Measurements from ENCODE around the gene FDX2. TPM values are rescaled to one million over a fixed set of nuclear protein-coding genes. Genes with fewer than 3 reads are reported as not detected.
A peak's percentile ranks its signal among the peaks of the same experiment; 100 is the strongest.

FDX2 gene
- total RNA-seq = 10 to 100 TPM; 11.7 to 21.8 (median 17.1) TPM
- polyA plus RNA-seq = 10 to 100 TPM; 33.7 to 35.5 TPM
- long read RNA-seq, donor 1, transcript FDX2-202 (5 exons, 1,012 nt) = major isoform, 6 of 12 reads
- long read RNA-seq, donor 1, partial matches to known transcripts = 2 of 12 reads
- long read RNA-seq, donor 1, other reads (novel, unspliced or antisense) = 1 of 12 reads
- long read RNA-seq, donor 2, transcript FDX2-202 (5 exons, 1,012 nt) = major isoform, 6 of 15 reads
- long read RNA-seq, donor 2, partial matches to known transcripts = 6 of 15 reads
- long read RNA-seq, donor 2, other reads (novel, unspliced or antisense) = 1 of 15 reads
- long read RNA-seq, donor 3, partial matches to known transcripts = 0 of 2 reads
- long read RNA-seq, donor 3, other reads (novel, unspliced or antisense) = 0 of 2 reads

DNA sequence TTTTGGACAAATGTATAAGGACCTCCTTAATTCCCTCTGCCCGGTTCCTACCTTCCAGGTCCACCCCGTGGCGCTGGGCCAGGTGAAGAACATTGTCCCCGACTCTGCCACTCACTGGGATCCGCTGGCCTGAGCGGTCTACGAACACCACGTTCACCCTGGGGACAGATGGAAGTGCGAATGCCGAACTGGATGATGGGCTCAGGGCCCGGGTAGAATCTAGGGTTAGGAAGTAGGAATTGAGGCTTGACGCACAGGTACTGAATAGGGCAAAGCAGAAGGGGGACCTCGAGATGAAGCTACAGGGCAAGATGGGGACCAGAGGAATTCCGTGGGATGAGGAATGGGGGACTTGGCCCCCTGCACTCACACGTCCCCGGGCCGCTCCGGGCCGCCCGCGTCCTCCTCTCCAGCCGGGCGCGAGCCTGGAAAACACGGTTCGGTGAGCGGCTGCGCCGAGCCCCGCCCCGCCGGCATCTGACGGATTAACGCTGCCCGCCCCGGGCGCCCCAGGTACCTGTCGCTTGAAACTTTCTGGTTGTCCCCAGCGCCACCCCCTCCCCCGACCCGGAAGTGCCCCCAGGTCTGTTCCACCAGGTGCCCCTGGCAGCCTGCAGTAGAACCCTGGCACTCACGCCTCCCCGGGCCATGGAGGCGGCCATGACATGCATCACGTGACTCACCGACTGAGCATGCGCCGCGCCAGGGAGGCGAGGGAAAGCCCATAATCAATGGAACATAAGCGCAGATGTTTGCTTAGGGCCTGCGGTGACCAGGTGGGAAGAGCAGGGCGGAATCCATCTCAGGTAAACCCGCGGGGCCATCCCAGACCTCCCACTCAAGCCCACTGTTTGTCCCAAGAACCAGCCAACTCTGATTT lies at the start of gene FDX2:
Gene FDX2 (minus strand): TSS at position 681 of the 880 bp plus-strand sequence. CDS start 19 bp downstream, at position 662.
- Histone ChIP-seq H3K4me1 (peaks cover 4 to 22% (median 17%) of the 10 kb centered on the region in 9 donors), H3K9me3 (no peaks in the 10 kb centered on the region), H3K27ac (peak within 1 kb of the TSS in 9 of 10 donors; percentile 30 to 81 (median 66)), H3K36me3 (peaks cover 0 to 62% (median 26%) of the 10 kb centered on the region in 9 donors), H3K27me3 (no peaks in the 10 kb centered on the region), H3K4me3 (peak within 1 kb of the TSS; percentile 61 to 98 (median 90))
- intact Hi-C loops (cut with DNase I) = loop anchor here in 3 of 10 donors (1.0 to 5.0 kb wide), 3 partner anchors 17 to 43 kb away; partner anchors contain the start of genes ICAM1 (in 1 of the 3) and ICAM4 (in 1 of the 3)
- peak; percentile 88 to 97 (median 94) for ATAC-seq
- DNase-seq = peak; percentile 88 to 92
- 1% methylated on average over 54 to 55 of the region's 55 CpGs for WGBS, 2 donors
- TF ChIP-seq, protein P1, sequence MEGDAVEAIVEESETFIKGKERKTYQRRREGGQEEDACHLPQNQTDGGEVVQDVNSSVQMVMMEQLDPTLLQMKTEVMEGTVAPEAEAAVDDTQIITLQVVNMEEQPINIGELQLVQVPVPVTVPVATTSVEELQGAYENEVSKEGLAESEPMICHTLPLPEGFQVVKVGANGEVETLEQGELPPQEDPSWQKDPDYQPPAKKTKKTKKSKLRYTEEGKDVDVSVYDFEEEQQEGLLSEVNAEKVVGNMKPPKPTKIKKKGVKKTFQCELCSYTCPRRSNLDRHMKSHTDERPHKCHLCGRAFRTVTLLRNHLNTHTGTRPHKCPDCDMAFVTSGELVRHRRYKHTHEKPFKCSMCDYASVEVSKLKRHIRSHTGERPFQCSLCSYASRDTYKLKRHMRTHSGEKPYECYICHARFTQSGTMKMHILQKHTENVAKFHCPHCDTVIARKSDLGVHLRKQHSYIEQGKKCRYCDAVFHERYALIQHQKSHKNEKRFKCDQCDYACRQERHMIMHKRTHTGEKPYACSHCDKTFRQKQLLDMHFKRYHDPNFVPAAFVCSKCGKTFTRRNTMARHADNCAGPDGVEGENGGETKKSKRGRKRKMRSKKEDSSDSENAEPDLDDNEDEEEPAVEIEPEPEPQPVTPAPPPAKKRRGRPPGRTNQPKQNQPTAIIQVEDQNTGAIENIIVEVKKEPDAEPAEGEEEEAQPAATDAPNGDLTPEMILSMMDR (IDR thresholded peaks at IDR 0.05) = no peak

DNA sequence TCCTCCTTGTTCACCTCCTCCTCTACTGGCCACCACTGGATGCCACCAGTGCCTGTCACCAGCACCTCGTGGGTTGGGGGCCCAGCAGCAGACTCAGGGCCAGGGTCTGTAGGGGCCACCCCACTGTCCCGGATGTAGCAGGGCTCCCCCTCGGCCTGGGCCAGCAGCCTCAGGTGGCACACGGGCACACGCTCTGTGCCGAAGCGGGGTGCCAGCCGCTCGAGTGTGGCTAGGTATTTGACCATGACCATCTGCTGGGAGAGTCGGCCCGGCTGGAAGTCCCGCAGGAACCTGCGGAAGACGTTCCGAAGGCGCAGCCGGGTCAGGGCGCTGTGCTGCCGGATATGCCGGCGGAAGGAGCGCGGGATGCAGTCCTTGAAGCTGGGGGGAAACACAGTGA lies 49.7 kb upstream of the FDX2 start:
- H3K36me3 ChIP-seq = peaks cover 7 to 100% (median 46%) of the 10 kb centered on the region in 9 donors
- H3K4me3 ChIP-seq = no peak overlapping the region
- ATAC-seq = no peak
- H3K27me3 ChIP-seq = no peaks in the 10 kb centered on the region
- TF ChIP-seq, protein P1 (IDR thresholded peaks at IDR 0.05) = no peak
- intact Hi-C loops (cut with DNase I) = no loop called here
- H3K9me3 ChIP-seq = no peaks in the 10 kb centered on the region
- no peaks in the 10 kb centered on the region for H3K4me1 ChIP-seq
- no peak overlapping the region for H3K27ac ChIP-seq
- DNase-seq = no peak
- 96 to 97% methylated on average over 23 of the region's 23 CpGs for WGBS, 2 donors

DNA sequence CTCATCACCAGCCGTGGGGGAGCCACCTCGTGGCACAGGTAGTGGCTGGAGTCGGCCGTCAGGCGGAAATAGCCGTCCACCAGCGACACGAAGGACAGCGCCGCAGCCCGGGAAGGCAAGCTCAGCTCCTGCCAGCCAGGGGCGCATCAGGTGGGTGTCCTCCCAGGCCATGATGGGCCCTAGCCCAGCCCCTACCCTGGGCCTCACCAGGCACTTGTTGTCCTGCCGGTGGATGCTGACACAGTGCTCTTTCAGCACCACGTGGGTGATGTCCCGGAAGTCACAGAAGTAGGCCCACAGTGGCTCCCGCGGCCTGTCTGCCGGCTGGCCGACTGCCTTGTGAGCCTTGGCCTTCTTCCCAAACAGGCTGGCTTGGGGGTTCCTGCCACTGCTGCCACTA lies 48.8 kb upstream of the FDX2 start:
- H3K9me3 ChIP-seq = no peaks in the 10 kb centered on the region
- intact Hi-C loops (cut with DNase I) = no loop called here
- H3K27me3 ChIP-seq = no peaks in the 10 kb centered on the region
- no peak overlapping the region for H3K4me3 ChIP-seq
- H3K4me1 ChIP-seq = no peaks in the 10 kb centered on the region
- peaks cover 7 to 100% (median 46%) of the 10 kb centered on the region in 9 donors for H3K36me3 ChIP-seq
- TF ChIP-seq, protein P1 (IDR thresholded peaks at IDR 0.05) = no peak
- H3K27ac ChIP-seq = no peak overlapping the region
- DNase-seq = no peak
- 68 to 75% methylated on average over 19 of the region's 19 CpGs for WGBS, 2 donors
- ATAC-seq = peak in 4 of 8 donors; percentile 18 to 60 (median 36)

DNA sequence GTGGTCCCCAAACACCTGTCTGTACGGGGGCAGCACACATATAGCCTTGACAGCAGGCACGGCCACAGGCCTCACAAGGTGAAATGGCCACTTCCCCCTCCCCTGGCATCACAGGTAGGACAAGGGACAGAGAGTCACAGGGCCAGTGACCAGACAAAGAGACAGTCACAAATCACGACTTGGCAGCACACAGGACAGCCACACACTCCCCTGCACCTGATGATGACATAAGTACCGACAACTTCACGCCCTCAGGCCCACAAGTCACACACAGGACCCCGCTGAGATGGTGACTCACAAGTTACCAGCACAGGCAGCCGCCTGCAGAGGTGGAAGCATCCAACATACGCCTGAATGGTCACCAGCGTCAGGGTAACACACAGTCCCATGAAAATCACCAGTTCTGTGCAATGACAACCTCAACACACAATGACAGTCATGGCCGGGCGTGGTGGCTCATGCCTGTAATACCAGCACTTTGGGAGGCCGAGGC lies 48.0 kb upstream of the FDX2 start:
- no peak for DNase-seq
- H3K4me1 ChIP-seq = no peaks in the 10 kb centered on the region
- peaks cover 7 to 100% (median 51%) of the 10 kb centered on the region in 9 donors for H3K36me3 ChIP-seq
- H3K27me3 ChIP-seq = no peaks in the 10 kb centered on the region
- TF ChIP-seq, protein P1 (IDR thresholded peaks at IDR 0.05) = no peak
- H3K27ac ChIP-seq = no peak overlapping the region
- no peaks in the 10 kb centered on the region for H3K9me3 ChIP-seq
- 95 to 96% methylated on average over 12 of the region's 12 CpGs for WGBS, 2 donors
- intact Hi-C loops (cut with DNase I) = no loop called here
- ATAC-seq = no peak
- H3K4me3 ChIP-seq = no peak overlapping the region

Data from heart right ventricle (tissue), 16 donors.